ENCODE data around the gene SLCO6A1. TPM values are rescaled to one million over a fixed set of nuclear protein-coding genes. Genes with fewer than 3 reads are reported as not detected.

SLCO6A1 gene
- total RNA-seq, 4 donors from 2014 or later: not detected

DNA sequence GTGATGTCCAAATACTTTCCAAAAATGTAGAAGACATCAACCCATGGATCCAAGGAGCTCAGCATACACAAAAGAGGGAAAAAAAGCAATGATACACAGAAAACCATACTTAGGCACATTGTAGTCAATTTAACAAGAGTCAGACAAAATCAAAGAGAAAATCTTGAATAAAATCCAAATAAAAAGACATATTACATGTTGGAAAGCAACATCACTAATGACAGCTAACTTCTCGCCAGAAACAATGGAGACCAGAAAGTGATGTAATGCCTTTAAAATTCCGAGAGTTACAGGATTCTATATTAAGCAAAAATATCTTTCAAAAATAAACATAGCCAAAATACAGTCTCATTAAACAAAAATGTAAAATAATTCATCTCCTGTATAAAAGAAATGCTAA, 122.9 kb downstream of the SLCO6A1 start:
- Histone ChIP-seq H3K4me3 (no peak overlapping the region), H3K4me1 (no peaks in the 10 kb centered on the region), H3K9me3 (peaks cover 0 to 4% (median 0%) of the 10 kb centered on the region in 3 donors), H3K27me3 (no peaks in the 10 kb centered on the region), H3K36me3 (no peaks in the 10 kb centered on the region), H3K27ac (no peak overlapping the region)
- TF ChIP-seq POLR2AphosphoS5 (IDR thresholded peaks at IDR 0.05) (no peak), POLR2A (IDR thresholded peaks at IDR 0.05) (no peak), EP300 (IDR thresholded peaks at IDR 0.05) (no peak)
- TF ChIP-seq, protein P1, sequence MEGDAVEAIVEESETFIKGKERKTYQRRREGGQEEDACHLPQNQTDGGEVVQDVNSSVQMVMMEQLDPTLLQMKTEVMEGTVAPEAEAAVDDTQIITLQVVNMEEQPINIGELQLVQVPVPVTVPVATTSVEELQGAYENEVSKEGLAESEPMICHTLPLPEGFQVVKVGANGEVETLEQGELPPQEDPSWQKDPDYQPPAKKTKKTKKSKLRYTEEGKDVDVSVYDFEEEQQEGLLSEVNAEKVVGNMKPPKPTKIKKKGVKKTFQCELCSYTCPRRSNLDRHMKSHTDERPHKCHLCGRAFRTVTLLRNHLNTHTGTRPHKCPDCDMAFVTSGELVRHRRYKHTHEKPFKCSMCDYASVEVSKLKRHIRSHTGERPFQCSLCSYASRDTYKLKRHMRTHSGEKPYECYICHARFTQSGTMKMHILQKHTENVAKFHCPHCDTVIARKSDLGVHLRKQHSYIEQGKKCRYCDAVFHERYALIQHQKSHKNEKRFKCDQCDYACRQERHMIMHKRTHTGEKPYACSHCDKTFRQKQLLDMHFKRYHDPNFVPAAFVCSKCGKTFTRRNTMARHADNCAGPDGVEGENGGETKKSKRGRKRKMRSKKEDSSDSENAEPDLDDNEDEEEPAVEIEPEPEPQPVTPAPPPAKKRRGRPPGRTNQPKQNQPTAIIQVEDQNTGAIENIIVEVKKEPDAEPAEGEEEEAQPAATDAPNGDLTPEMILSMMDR (IDR thresholded peaks at IDR 0.05): no peak
- ATAC-seq: no peak
- WGBS, 2 donors (ENCODE audit: low coverage in 1 of 2): 13 to 62% methylated on average over 2 of the region's 2 CpGs

DNA sequence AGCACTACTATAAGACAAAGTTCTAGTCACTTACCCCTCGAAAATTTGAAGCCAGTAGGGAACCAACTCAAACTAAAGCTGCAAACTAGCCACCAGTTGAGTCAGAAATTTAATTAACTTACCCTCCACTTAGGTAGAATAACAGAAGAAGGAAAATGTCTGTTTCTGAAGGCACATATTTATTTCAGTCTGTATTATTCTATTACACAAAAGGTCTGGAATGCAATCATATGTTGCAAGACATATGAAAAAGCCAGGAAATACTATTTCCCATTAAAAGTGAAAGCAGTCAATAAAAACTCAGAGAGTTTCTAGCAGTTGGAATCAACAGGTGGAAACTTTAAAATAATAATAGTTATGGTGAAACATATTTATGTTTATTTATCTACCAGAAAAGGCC, 123.5 kb downstream of the SLCO6A1 start:
- Histone ChIP-seq H3K4me1 (no peaks in the 10 kb centered on the region), H3K27ac (no peak overlapping the region), H3K36me3 (no peaks in the 10 kb centered on the region), H3K27me3 (no peaks in the 10 kb centered on the region), H3K4me3 (no peak overlapping the region), H3K9me3 (peaks cover 0 to 4% (median 0%) of the 10 kb centered on the region in 3 donors)
- 67 to 71% methylated on average over 1 of the region's 1 CpG for WGBS, 2 donors (ENCODE audit: low coverage in 1 of 2)
- TF ChIP-seq, protein P1 (IDR thresholded peaks at IDR 0.05): no peak
- no peak for TF ChIP-seq POLR2A (IDR thresholded peaks at IDR 0.05)
- TF ChIP-seq POLR2AphosphoS5 (IDR thresholded peaks at IDR 0.05): no peak
- TF ChIP-seq EP300 (IDR thresholded peaks at IDR 0.05): no peak
- ATAC-seq: no peak

DNA sequence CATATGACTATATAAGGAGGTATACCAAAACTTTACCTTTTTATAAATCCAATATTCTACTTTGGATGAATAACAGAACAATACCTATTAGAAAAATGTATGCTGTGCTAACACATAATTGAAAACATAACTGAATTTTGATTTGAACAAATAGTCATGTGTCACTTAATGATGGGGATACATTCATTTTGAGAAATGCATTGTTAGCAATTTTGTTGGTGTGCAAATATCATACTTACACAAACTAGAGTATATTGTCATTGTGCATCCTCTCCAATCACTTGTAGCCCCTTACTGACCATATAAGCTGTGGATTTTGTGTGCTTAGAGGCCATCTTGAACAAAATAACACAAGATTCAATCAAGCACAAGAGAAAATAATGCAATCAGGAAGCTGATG, 130.4 kb downstream of the SLCO6A1 start:
- no peaks in the 10 kb centered on the region for H3K36me3 ChIP-seq
- no peak for ATAC-seq
- TF ChIP-seq POLR2AphosphoS5 (IDR thresholded peaks at IDR 0.05) (no peak), EP300 (IDR thresholded peaks at IDR 0.05) (no peak), POLR2A (IDR thresholded peaks at IDR 0.05) (no peak)
- TF ChIP-seq, protein P1 (IDR thresholded peaks at IDR 0.05): no peak
- no peaks in the 10 kb centered on the region for H3K27me3 ChIP-seq
- H3K9me3 ChIP-seq: no peaks in the 10 kb centered on the region
- H3K27ac ChIP-seq: no peak overlapping the region
- no peak overlapping the region for H3K4me3 ChIP-seq
- no peaks in the 10 kb centered on the region for H3K4me1 ChIP-seq

DNA sequence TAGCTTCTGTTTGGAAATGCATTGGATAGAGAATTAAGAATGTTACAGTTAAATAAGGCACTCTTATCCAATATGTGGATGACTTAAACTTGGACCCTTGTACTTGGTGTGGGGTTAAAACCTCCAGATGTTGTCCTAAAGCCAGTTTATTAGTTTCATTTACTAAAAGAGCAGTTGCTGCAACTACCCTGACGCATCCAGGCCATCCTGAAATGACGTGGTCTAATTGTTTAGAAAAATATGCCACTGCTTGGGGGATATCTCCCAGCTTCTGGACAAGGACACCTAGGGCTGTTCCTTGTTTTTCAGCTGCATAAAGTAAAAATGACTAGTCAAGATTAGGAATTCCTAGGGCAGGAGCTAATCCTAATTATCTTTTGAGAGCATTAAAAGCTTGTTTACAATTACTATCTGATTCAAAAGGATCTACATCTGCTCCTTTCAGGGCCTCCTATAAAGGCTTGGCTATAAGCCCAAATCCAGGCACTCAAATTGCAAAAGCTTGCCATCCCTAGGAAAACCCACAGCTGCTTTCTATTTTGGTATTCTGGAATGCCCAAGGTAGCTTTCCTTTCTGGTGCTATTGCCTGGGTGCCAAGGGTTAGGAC, 157.0 kb downstream of the SLCO6A1 start:
- no peak for TF ChIP-seq POLR2A (IDR thresholded peaks at IDR 0.05)
- no peak for TF ChIP-seq POLR2AphosphoS5 (IDR thresholded peaks at IDR 0.05)
- TF ChIP-seq, protein P1 (IDR thresholded peaks at IDR 0.05): no peak
- no peak for TF ChIP-seq EP300 (IDR thresholded peaks at IDR 0.05)
- ATAC-seq: no peak
- Histone ChIP-seq H3K36me3 (no peaks in the 10 kb centered on the region), H3K27ac (no peak overlapping the region), H3K27me3 (no peaks in the 10 kb centered on the region), H3K9me3 (peaks cover 0 to 5% (median 0%) of the 10 kb centered on the region in 3 donors), H3K4me1 (no peaks in the 10 kb centered on the region), H3K4me3 (no peak overlapping the region)
- 30 to 39% methylated on average over 2 of the region's 2 CpGs for WGBS, 2 donors (ENCODE audit: low coverage in 1 of 2)

DNA sequence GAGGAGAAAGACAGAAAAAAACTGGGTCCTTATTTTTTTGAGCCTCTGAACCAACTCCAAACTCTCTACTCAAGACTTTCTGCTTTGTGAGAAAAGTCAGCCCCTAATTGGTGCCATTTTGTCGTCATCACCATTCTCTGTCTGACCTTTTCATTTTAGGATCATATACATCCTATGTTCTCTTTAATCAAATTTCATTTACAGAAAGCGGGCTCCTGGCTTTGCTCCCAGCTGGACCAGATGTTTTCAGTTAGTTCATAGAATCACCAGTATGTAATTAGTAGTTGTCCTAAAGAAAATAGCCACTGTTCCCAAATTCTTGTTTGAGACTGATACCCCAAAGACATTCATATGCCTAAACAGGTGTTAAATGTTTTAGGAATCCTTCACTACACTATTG, 174.1 kb downstream of the SLCO6A1 start:
- H3K27ac ChIP-seq: no peak overlapping the region
- 19 to 27% methylated on average over 2 of the region's 2 CpGs for WGBS, 2 donors (ENCODE audit: low coverage in 1 of 2)
- no peaks in the 10 kb centered on the region for H3K27me3 ChIP-seq
- H3K9me3 ChIP-seq: no peaks in the 10 kb centered on the region
- no peaks in the 10 kb centered on the region for H3K4me1 ChIP-seq
- ATAC-seq: no peak
- TF ChIP-seq, protein P1 (IDR thresholded peaks at IDR 0.05): no peak
- TF ChIP-seq POLR2AphosphoS5 (IDR thresholded peaks at IDR 0.05) (no peak), POLR2A (IDR thresholded peaks at IDR 0.05) (no peak), EP300 (IDR thresholded peaks at IDR 0.05) (no peak)
- no peak overlapping the region for H3K4me3 ChIP-seq
- H3K36me3 ChIP-seq: no peaks in the 10 kb centered on the region

Data from gastroesophageal sphincter (tissue), 4 donors.